ENCODE results near the gene TAOK2.

Gene TAOK2

DNA sequence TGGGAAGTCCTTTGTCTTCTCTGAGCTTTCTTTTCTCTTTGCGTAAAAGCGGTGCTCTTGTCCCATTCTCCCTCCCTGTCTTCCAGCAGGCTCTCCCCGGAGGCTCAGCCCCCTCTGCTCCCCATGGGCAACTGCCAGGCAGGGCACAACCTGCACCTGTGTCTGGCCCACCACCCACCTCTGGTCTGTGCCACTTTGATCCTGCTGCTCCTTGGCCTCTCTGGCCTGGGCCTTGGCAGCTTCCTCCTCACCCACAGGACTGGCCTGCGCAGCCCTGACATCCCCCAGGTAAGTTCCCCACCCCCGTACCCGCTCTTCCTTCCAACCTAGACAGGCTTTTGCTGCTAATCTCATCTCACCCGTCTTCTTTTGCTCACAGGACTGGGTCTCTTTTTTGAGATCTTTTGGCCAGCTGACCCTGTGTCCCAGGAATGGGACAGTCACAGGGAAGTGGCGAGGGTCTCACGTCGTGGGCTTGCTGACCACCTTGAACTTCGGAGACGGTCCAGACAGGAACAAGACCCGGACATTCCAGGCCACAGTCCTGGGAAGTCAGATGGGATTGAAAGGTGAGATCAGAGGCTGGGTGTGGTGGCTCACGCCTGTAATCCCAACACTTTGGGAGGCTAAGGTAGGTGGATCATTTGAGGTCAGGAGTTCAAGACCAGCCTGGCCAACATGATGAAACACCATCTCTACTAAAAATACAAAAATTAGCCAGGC is 10.5 kb upstream of the TAOK2 start:
- no peaks in the 10 kb centered on the region for H3K9me3 ChIP-seq (ENCODE audit: control insufficient read depth, insufficient read depth, low read length)
- H3F3A ChIP-seq (ENCODE audit: control insufficient read depth, insufficient read depth) = 0 out of 2 replicates have a peak, but pooled peaks cover 2% of the 10 kb centered on the region
- peaks cover 3% of the 10 kb centered on the region for H3K36me3 ChIP-seq (ENCODE audit: control insufficient read depth, low read length)
- no peaks in the 10 kb centered on the region for H3K27me3 ChIP-seq (ENCODE audit: control insufficient read depth, low read length)
- peaks cover 18% of the 10 kb centered on the region for H3K4me1 ChIP-seq (ENCODE audit: control insufficient read depth, low read length)
- H3K4me2 ChIP-seq (ENCODE audit: low read length) = peak overlapping the region; percentile 90
- peaks cover 6% of the 10 kb centered on the region; the same call in 1 of the 2 replicates for H3K79me2 ChIP-seq (ENCODE audit: control insufficient read depth, low read length)
- H3K9me2 ChIP-seq (replicated peaks; ENCODE audit: control insufficient read depth, low read length) = no peaks in the 10 kb centered on the region
- peak overlapping the region; percentile 86 for H3K4me3 ChIP-seq (ENCODE audit: low read length)
- H3K27ac ChIP-seq (ENCODE audit: low read depth, low read length) = peak overlapping the region; percentile 30; the same call in 1 of the 2 replicates
- H4K20me1 ChIP-seq (ENCODE audit: control insufficient read depth, insufficient read depth, low read depth, low read length) = no peaks in the 10 kb centered on the region
- TF ChIP-seq, protein P1, sequence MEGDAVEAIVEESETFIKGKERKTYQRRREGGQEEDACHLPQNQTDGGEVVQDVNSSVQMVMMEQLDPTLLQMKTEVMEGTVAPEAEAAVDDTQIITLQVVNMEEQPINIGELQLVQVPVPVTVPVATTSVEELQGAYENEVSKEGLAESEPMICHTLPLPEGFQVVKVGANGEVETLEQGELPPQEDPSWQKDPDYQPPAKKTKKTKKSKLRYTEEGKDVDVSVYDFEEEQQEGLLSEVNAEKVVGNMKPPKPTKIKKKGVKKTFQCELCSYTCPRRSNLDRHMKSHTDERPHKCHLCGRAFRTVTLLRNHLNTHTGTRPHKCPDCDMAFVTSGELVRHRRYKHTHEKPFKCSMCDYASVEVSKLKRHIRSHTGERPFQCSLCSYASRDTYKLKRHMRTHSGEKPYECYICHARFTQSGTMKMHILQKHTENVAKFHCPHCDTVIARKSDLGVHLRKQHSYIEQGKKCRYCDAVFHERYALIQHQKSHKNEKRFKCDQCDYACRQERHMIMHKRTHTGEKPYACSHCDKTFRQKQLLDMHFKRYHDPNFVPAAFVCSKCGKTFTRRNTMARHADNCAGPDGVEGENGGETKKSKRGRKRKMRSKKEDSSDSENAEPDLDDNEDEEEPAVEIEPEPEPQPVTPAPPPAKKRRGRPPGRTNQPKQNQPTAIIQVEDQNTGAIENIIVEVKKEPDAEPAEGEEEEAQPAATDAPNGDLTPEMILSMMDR (IDR thresholded peaks at IDR 0.05; ENCODE audit: low read depth, low read length, poor library complexity, severe bottlenecking) = no peak
- no peak for TF ChIP-seq EZH2phosphoT487 (IDR thresholded peaks at IDR 0.05; ENCODE audit: borderline replicate concordance, low read length)

DNA sequence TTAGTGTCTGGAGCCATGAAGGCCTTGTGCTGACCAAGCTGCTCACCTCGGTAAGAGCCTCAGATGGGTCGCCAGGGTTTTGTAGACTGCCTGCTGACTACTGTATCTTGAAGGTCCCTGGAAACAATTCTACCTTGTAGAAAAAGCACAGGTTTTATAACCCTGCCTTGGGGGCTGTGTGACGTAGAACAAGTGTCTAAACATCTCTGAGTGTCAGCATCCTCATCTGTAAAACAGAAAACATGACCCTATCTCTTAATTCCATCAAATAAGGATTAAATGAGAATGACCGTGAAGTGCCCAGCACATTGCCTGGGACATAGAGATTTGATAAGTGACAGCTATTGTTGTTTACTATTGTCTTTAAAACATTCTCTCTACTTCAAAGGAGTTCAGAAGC is 5.5 kb upstream of the TAOK2 start:
- Histone ChIP-seq H3K9me3 (ENCODE audit: control insufficient read depth, insufficient read depth, low read length) (peaks cover 6% of the 10 kb centered on the region; the same call in 1 of the 2 replicates), H3K4me2 (ENCODE audit: low read length) (no peak overlapping the region), H3K27ac (ENCODE audit: low read depth, low read length) (no peak overlapping the region), H3K27me3 (ENCODE audit: control insufficient read depth, low read length) (no peaks in the 10 kb centered on the region), H3F3A (ENCODE audit: control insufficient read depth, insufficient read depth) (0 out of 2 replicates have a peak, but pooled peaks cover 8% of the 10 kb centered on the region), H4K20me1 (ENCODE audit: control insufficient read depth, insufficient read depth, low read depth, low read length) (no peaks in the 10 kb centered on the region), H3K4me1 (ENCODE audit: control insufficient read depth, low read length) (peaks cover 7% of the 10 kb centered on the region), H3K4me3 (ENCODE audit: low read length) (no peak overlapping the region), H3K79me2 (ENCODE audit: control insufficient read depth, low read length) (no peaks in the 10 kb centered on the region), H3K9me2 (replicated peaks; ENCODE audit: control insufficient read depth, low read length) (no peaks in the 10 kb centered on the region), H3K36me3 (ENCODE audit: control insufficient read depth, low read length) (peaks cover 27% of the 10 kb centered on the region)
- no peak for TF ChIP-seq EZH2phosphoT487 (IDR thresholded peaks at IDR 0.05; ENCODE audit: borderline replicate concordance, low read length)

DNA sequence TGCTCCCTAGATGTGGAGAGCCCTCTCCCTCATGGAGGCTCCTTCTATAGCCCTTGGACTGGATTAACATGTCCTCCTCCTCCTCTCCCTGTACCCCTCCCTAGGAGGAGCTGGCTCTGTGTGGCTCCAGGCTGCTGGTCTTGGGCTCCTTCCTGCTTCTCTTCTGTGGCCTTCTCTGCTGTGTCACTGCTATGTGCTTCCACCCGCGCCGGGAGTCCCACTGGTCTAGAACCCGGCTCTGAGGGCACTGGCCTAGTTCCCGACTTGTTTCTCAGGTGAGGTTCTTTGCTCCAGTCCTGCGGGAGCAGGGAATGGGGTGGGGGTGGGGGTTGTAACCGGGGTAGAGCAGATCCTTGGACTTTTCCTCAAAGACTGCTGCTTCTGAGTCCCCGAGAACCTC is 2.4 kb upstream of the TAOK2 start:
- TF ChIP-seq, protein P1 (IDR thresholded peaks at IDR 0.05; ENCODE audit: low read depth, low read length, poor library complexity, severe bottlenecking) = no peak
- TF ChIP-seq EZH2phosphoT487 (IDR thresholded peaks at IDR 0.05; ENCODE audit: borderline replicate concordance, low read length) = no peak
- Histone ChIP-seq H3K27me3 (ENCODE audit: control insufficient read depth, low read length) (no peaks in the 10 kb centered on the region), H3K9me3 (ENCODE audit: control insufficient read depth, insufficient read depth, low read length) (peaks cover 7% of the 10 kb centered on the region; the same call in 1 of the 2 replicates), H3K9me2 (replicated peaks; ENCODE audit: control insufficient read depth, low read length) (no peaks in the 10 kb centered on the region), H3K4me1 (ENCODE audit: control insufficient read depth, low read length) (peaks cover 25% of the 10 kb centered on the region), H3K79me2 (ENCODE audit: control insufficient read depth, low read length) (peaks cover 26% of the 10 kb centered on the region), H3F3A (ENCODE audit: control insufficient read depth, insufficient read depth) (0 out of 2 replicates have a peak, but pooled peaks cover 6% of the 10 kb centered on the region), H3K27ac (ENCODE audit: low read depth, low read length) (no peak overlapping the region), H4K20me1 (ENCODE audit: control insufficient read depth, insufficient read depth, low read depth, low read length) (peaks cover 7% of the 10 kb centered on the region; the same call in 1 of the 2 replicates), H3K36me3 (ENCODE audit: control insufficient read depth, low read length) (peaks cover 41% of the 10 kb centered on the region), H3K4me2 (ENCODE audit: low read length) (no peak overlapping the region), H3K4me3 (ENCODE audit: low read length) (no peak overlapping the region)

DNA sequence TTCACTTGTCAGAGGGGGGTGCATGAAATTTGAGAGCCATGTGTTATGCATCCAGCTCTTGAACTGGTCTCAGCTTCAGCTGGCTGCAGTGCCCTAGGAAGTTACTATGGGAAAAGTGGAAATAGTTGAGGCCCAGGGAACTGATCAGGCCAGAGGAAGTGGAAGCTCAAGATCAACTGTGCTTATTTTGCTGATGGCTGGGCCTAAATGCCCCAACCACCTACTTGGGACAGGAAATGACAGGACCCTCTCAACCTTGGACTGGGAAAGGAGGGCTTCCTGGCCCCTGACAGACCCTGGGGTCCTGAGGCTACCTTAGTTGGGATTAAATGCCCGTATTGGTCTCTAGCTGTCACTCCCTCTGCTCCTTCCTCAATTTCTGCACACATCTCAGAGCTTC is 1.2 kb upstream of the TAOK2 start:
- Histone ChIP-seq H3K36me3 (ENCODE audit: control insufficient read depth, low read length) (peaks cover 52% of the 10 kb centered on the region), H3K4me2 (ENCODE audit: low read length) (no peak overlapping the region), H3K4me3 (ENCODE audit: low read length) (no peak overlapping the region), H3K9me3 (ENCODE audit: control insufficient read depth, insufficient read depth, low read length) (peaks cover 7% of the 10 kb centered on the region; the same call in 1 of the 2 replicates), H3F3A (ENCODE audit: control insufficient read depth, insufficient read depth) (0 out of 2 replicates have a peak, but pooled peaks cover 6% of the 10 kb centered on the region), H3K4me1 (ENCODE audit: control insufficient read depth, low read length) (peaks cover 30% of the 10 kb centered on the region), H3K27ac (ENCODE audit: low read depth, low read length) (no peak overlapping the region), H4K20me1 (ENCODE audit: control insufficient read depth, insufficient read depth, low read depth, low read length) (peaks cover 10% of the 10 kb centered on the region), H3K79me2 (ENCODE audit: control insufficient read depth, low read length) (peaks cover 38% of the 10 kb centered on the region), H3K9me2 (replicated peaks; ENCODE audit: control insufficient read depth, low read length) (no peaks in the 10 kb centered on the region), H3K27me3 (ENCODE audit: control insufficient read depth, low read length) (no peaks in the 10 kb centered on the region)
- TF ChIP-seq, protein P1 (IDR thresholded peaks at IDR 0.05; ENCODE audit: low read depth, low read length, poor library complexity, severe bottlenecking) = no peak
- no peak for TF ChIP-seq EZH2phosphoT487 (IDR thresholded peaks at IDR 0.05; ENCODE audit: borderline replicate concordance, low read length)

Data from DOHH2 (cell line).